K562 (cell line): Measurements from ENCODE around the gene MRGPRE.

Experiments used
- CTCF ChIP-seq, 3 experiments: IDR thresholded peaks in 2 of 3; conservative IDR thresholded peaks in 1 of 3; 2 replicates each; pipeline ENCODE4 v1.5.1; 2011 to 2012; ENCODE audit warnings: low read length in 3 of 3, mild to moderate bottlenecking in 3 of 3, control low read depth in 2 of 3, improper control_type of control experiment in 1 of 3, inconsistent platforms in 1 of 3, low read depth in 1 of 3, mixed read lengths in 1 of 3, moderate library complexity in 1 of 3; ENCODE audit not compliant: insufficient read depth in 2 of 3
- PPARD ChIP-seq: fragments of 250-450 bp; sonication (Bioruptor Pico); IDR thresholded peaks from 2 replicates; pipeline ENCODE4 v1.8.0; 2022; ENCODE audit warnings: inconsistent platforms, mild to moderate bottlenecking, moderate library complexity
- STAT6 ChIP-seq: sonication (generic); formaldehyde crosslinking; IDR thresholded peaks from 2 replicates; pipeline ENCODE4 v1.8.1; 2023; ENCODE audit warnings: mild to moderate bottlenecking, missing genetic modification reagents

- TF ChIP-seq CTCF (IDR thresholded peaks at IDR 0.05 in 2 of 3, conservative IDR thresholded peaks at IDR 0.05 in 1 of 3; ENCODE audit: insufficient read depth in 2 of 3, low read depth in 1 of 3, low read length in 3 of 3): peak in 1 of 3 experiments; percentile 8; a peak in 1 of 6 replicates
- no peak for TF ChIP-seq STAT6 (CRISPR knock-in tag)
- no peak for TF ChIP-seq PPARD (CRISPR knock-in tag)
These were observed 47.4 kb downstream of the MRGPRE start for GRCh38 chr11:3184732-3185347.
